ENCODE results near the gene KCTD2. TPM values are rescaled to one million over a fixed set of nuclear protein-coding genes. Genes with fewer than 3 reads are reported as not detected.
"Not testable (repeated sequence)": the region's sequence is repeated elsewhere in the genome, so short reads cannot be mapped to it uniquely, and the experiment has no call there.

KCTD2 gene
- total RNA-seq, 1 donor from 2014 or later: 19.5 TPM

GRCh38 chr17:75003070-75003956, 43.7 kb upstream of the KCTD2 start:
- Mint-ChIP-seq H3K36me3 (ENCODE audit: low read depth) (no peaks in the 10 kb centered on the region), H3K4me1 (no peaks in the 10 kb centered on the region), H3K27ac (no peak overlapping the region), H3K4me3 (no peak overlapping the region), H3K27me3 (peaks cover 5% of the 10 kb centered on the region), H3K9me3 (no peaks in the 10 kb centered on the region)
- POLR2A ChIA-PET: interaction anchor here (0.7 kb wide), 1 partner anchor 25 kb away, joined by 3 read pairs; no protein-coding TSS in a partner anchor
- TF ChIP-seq CTCF (IDR thresholded peaks at IDR 0.05): no peak
- CTCF ChIA-PET: no interaction called here
- DNase-seq (no peak), ATAC-seq (ENCODE audit: low read depth) (no peak)
- intact Hi-C loops (cut with micrococcal nuclease): no loop called here

- H3K36me3 Mint-ChIP-seq (ENCODE audit: low read depth): no peaks in the 10 kb centered on the region
- CTCF ChIA-PET: no interaction called here
- POLR2A ChIA-PET: interaction anchor here (0.7 kb wide), 1 partner anchor 25 kb away, joined by 3 read pairs; no protein-coding TSS in a partner anchor
- peaks cover 5% of the 10 kb centered on the region for H3K27me3 Mint-ChIP-seq
- ATAC-seq (ENCODE audit: low read depth): no peak
- no peak for DNase-seq
- no peak overlapping the region for H3K4me3 Mint-ChIP-seq
- intact Hi-C loops (cut with micrococcal nuclease): no loop called here
- no peaks in the 10 kb centered on the region for H3K4me1 Mint-ChIP-seq
- H3K9me3 Mint-ChIP-seq: no peaks in the 10 kb centered on the region
- no peak overlapping the region for H3K27ac Mint-ChIP-seq
- TF ChIP-seq CTCF (IDR thresholded peaks at IDR 0.05): no peak
Observed at GRCh38 chr17:75003957-75004355, 43.1 kb upstream of the KCTD2 start.

GRCh38 chr17:75004371-75004770, 42.7 kb upstream of the KCTD2 start:
- TF ChIP-seq CTCF (IDR thresholded peaks at IDR 0.05): no peak
- no peak overlapping the region for H3K4me3 Mint-ChIP-seq
- peaks cover 5% of the 10 kb centered on the region for H3K27me3 Mint-ChIP-seq
- intact Hi-C loops (cut with micrococcal nuclease): no loop called here
- ChIA-PET CTCF (no interaction called here), POLR2A (interaction anchor here (0.7 kb wide), 1 partner anchor 24 kb away, joined by 3 read pairs; no protein-coding TSS in a partner anchor)
- no peak overlapping the region for H3K27ac Mint-ChIP-seq
- no peaks in the 10 kb centered on the region for H3K4me1 Mint-ChIP-seq
- H3K9me3 Mint-ChIP-seq: no peaks in the 10 kb centered on the region
- DNase-seq: no peak
- H3K36me3 Mint-ChIP-seq (ENCODE audit: low read depth): no peaks in the 10 kb centered on the region
- ATAC-seq (ENCODE audit: low read depth): no peak

- no peak for DNase-seq
- no peak for ATAC-seq (ENCODE audit: low read depth)
- Mint-ChIP-seq H3K9me3 (no peaks in the 10 kb centered on the region), H3K36me3 (ENCODE audit: low read depth) (no peaks in the 10 kb centered on the region), H3K27ac (no peak overlapping the region), H3K4me1 (no peaks in the 10 kb centered on the region), H3K27me3 (peaks cover 5% of the 10 kb centered on the region), H3K4me3 (no peak overlapping the region)
- intact Hi-C loops (cut with micrococcal nuclease): no loop called here
- ChIA-PET CTCF (interaction anchor here (2.0 kb wide), 1 partner anchor 44 kb away, joined by 7 read pairs; no protein-coding TSS in a partner anchor), POLR2A (no interaction called here)
- no peak for TF ChIP-seq CTCF (IDR thresholded peaks at IDR 0.05)
Observed at GRCh38 chr17:75005291-75005690, 41.7 kb upstream of the KCTD2 start.

- H3K27me3 Mint-ChIP-seq; intact Hi-C loops (cut with micrococcal nuclease); H3K4me3 Mint-ChIP-seq: not testable (repeated sequence)
Observed at GRCh38 chr17:75006084-75006483, 40.9 kb upstream of the KCTD2 start.

More at GRCh38 chr17:75006084-75006483, 40.9 kb upstream of the KCTD2 start:
- not testable (repeated sequence) for H3K36me3 Mint-ChIP-seq (ENCODE audit: low read depth); H3K27ac Mint-ChIP-seq; H3K4me1 Mint-ChIP-seq; ATAC-seq (ENCODE audit: low read depth); H3K9me3 Mint-ChIP-seq; DNase-seq
- ChIA-PET CTCF (interaction anchor here (2.0 kb wide), 1 partner anchor 44 kb away, joined by 7 read pairs; no protein-coding TSS in a partner anchor), POLR2A (interaction anchor here (0.7 kb wide), 1 partner anchor 140 kb away, joined by 5 read pairs; no protein-coding TSS in a partner anchor)

All from activated B cell treated with CpG ODN at 0.5 μM for 24 hours (primary cell).